Measurements from ENCODE around the gene WFDC8.

The WFDC8 gene

DNA sequence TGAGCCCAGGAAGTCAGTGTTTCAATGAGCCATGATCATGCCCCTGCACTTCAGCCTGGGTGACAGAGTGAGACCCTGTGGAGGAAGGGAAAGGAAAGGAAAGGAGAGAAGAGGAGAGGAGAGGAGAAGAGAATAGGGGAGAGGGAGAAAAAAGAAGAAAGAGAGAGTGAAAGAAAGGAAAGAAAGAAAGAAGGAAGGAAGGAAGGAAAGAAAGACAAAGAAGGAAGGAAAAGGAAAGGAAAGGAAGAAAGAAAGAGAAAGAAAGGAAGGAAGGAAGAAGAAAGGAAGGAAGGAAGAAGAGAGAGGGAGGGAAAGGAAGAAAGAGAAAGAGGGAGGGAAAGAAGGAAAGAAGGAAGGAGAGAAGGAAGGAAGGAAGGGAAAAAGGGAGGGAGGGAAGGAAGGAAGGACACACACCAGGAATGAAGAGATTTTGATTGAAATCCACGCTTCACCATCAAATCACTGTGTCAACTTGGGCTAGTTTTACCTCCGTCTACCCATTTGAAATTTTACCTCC, 14.3 kb downstream of the WFDC8 start:
- Histone ChIP-seq H3K27me3 (no peaks in the 10 kb centered on the region), H3K4me3 (no peak overlapping the region), H3K4me1 (no peaks in the 10 kb centered on the region), H3K27ac (no peak overlapping the region), H3K9me3 (no peaks in the 10 kb centered on the region), H3K36me3 (no peaks in the 10 kb centered on the region)
- DNase-seq = no peak
- intact Hi-C loops (cut with DNase I; ENCODE audit: low total_unique reads) = no loop called here
- no peak for TF ChIP-seq CTCF (IDR thresholded peaks at IDR 0.05)

DNA sequence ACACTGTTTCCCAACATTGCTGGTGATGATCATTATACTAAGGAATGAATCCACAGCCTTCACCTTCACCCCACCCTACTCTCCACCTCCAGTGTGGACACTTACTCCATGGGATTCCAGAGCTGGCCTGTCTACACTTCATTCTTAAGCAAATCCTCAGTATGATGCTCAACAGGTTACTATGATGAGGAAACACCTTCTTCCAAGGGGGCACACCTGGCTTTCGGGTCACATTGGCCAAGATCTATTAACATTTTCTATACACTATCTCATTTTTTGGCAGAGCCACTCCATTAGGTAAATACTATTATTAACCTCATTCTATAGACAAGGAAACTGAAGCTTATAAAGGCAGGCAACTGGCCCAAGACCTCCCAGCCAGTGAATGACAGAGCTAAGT, 23.9 kb downstream of the WFDC8 start:
- Histone ChIP-seq H3K4me1 (no peaks in the 10 kb centered on the region), H3K36me3 (no peaks in the 10 kb centered on the region), H3K4me3 (no peak overlapping the region), H3K9me3 (no peaks in the 10 kb centered on the region), H3K27me3 (no peaks in the 10 kb centered on the region), H3K27ac (no peak overlapping the region)
- no peak for TF ChIP-seq CTCF (IDR thresholded peaks at IDR 0.05)
- no peak for DNase-seq
- intact Hi-C loops (cut with DNase I; ENCODE audit: low total_unique reads) = no loop called here

GRCh38 chr20:45552456-45552855, 26.6 kb downstream of the WFDC8 start:
- Histone ChIP-seq H3K36me3 (no peaks in the 10 kb centered on the region), H3K4me3 (no peak overlapping the region), H3K4me1 (no peaks in the 10 kb centered on the region), H3K27ac (no peak overlapping the region), H3K27me3 (peaks cover 0 to 2% of the 10 kb centered on the region in 2 donors), H3K9me3 (no peaks in the 10 kb centered on the region)
- no peak for TF ChIP-seq CTCF (IDR thresholded peaks at IDR 0.05)
- intact Hi-C loops (cut with DNase I; ENCODE audit: low total_unique reads) = no loop called here
- DNase-seq = no peak

GRCh38 chr20:45550765-45551164, 28.3 kb downstream of the WFDC8 start:
- H3K36me3 ChIP-seq = no peaks in the 10 kb centered on the region
- no peaks in the 10 kb centered on the region for H3K9me3 ChIP-seq
- H3K4me1 ChIP-seq = no peaks in the 10 kb centered on the region
- peaks cover 0 to 2% of the 10 kb centered on the region in 2 donors for H3K27me3 ChIP-seq
- TF ChIP-seq CTCF (IDR thresholded peaks at IDR 0.05) = no peak
- intact Hi-C loops (cut with DNase I; ENCODE audit: low total_unique reads) = no loop called here
- H3K27ac ChIP-seq = no peak overlapping the region
- DNase-seq = no peak
- H3K4me3 ChIP-seq = no peak overlapping the region

GRCh38 chr20:45548410-45548809, 30.7 kb downstream of the WFDC8 start:
- DNase-seq = no peak
- H3K4me1 ChIP-seq = no peaks in the 10 kb centered on the region
- H3K4me3 ChIP-seq = no peak overlapping the region
- H3K27me3 ChIP-seq = peaks cover 0 to 2% of the 10 kb centered on the region in 2 donors
- no peaks in the 10 kb centered on the region for H3K36me3 ChIP-seq
- no peak overlapping the region for H3K27ac ChIP-seq
- no peak for TF ChIP-seq CTCF (IDR thresholded peaks at IDR 0.05)
- no peaks in the 10 kb centered on the region for H3K9me3 ChIP-seq
- intact Hi-C loops (cut with DNase I; ENCODE audit: low total_unique reads) = no loop called here

DNA sequence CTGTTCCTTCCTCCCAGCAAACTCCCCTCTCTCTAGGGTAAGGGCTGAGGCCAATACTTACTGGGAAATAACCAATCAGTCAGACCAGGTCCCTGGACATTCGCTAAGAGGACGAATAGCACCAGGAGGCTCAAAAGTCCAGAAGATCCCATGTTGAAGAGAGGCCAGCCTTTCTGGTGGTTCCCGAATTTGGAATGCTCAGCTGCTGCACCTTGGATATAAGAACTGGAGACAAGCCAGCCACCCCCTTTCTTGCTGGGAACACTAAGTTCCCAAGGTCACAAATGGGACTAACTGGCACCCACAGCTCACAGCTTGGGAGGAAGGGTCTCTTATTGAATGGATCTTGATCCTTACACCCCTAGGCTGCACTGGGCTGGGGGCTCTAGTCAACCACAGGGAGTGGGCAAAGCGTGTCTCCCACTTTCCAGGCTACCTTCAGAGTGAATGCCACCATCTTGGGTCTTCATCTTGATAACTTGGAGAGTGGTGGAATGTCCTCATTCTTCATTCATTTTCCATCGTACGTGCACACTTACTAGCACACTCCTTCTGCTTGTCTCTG, 31.8 kb downstream of the WFDC8 start, which contains the start of gene EPPIN:
Gene EPPIN (minus strand): TSS at position 196 of the 565 bp plus-strand sequence. CDS start 44 bp downstream, at position 152.
- Histone ChIP-seq H3K27ac (no peak within 1 kb of the TSS), H3K9me3 (no peaks in the 10 kb centered on the region), H3K27me3 (peaks cover 0 to 6% of the 10 kb centered on the region in 2 donors), H3K36me3 (no peaks in the 10 kb centered on the region), H3K4me1 (no peaks in the 10 kb centered on the region), H3K4me3 (no peak within 1 kb of the TSS)
- TF ChIP-seq CTCF (IDR thresholded peaks at IDR 0.05) = no peak
- intact Hi-C loops (cut with DNase I; ENCODE audit: low total_unique reads) = no loop called here
- DNase-seq = no peak

Measured in tibial artery (tissue), 4 donors.